ENCODE results near the gene OMP. TPM values are rescaled to one million over a fixed set of nuclear protein-coding genes. Genes with fewer than 3 reads are reported as not detected.
A peak's percentile ranks its signal among the peaks of the same experiment; 100 is the strongest.
"Not testable (repeated sequence)": the region's sequence is repeated elsewhere in the genome, so short reads cannot be mapped to it uniquely, and the experiment has no call there.

OMP gene
- 0.47 TPM in 1 of 2 replicates, not detected in the other for total RNA-seq

- DNase-seq, result no peak
Measured at GRCh38 chr11:77102246-77103210, at the start of gene OMP. OMP (plus strand) TSS chr11:77102840; CDS start chr11:77102840, 0 bp downstream.

GRCh38 chr11:77053217-77054015 is 49.2 kb upstream of the OMP start:
- DNase-seq, result no peak

- no peak for DNase-seq
Measured at GRCh38 chr11:77054084-77054483, 48.6 kb upstream of the OMP start.

GRCh38 chr11:77055101-77055561 is 47.5 kb upstream of the OMP start:
- no peak for DNase-seq

- DNase-seq, result no peak
Measured at GRCh38 chr11:77055913-77056312, 46.7 kb upstream of the OMP start.

- DNase-seq, result no peak
Measured at GRCh38 chr11:77056814-77057402, 45.7 kb upstream of the OMP start.

- DNase-seq, result no peak
Measured at GRCh38 chr11:77057938-77058474, 44.6 kb upstream of the OMP start.

- DNase-seq, result no peak
Measured at GRCh38 chr11:77058900-77059299, 43.7 kb upstream of the OMP start.

GRCh38 chr11:77059806-77060205 is 42.8 kb upstream of the OMP start:
- no peak for DNase-seq

GRCh38 chr11:77060234-77060633 is 42.4 kb upstream of the OMP start:
- DNase-seq, result no peak

GRCh38 chr11:77061258-77061657 is 41.4 kb upstream of the OMP start:
- DNase-seq, result not testable (repeated sequence)

GRCh38 chr11:77062924-77063323 is 39.7 kb upstream of the OMP start:
- peak; percentile 25 for DNase-seq

GRCh38 chr11:77063407-77063806 is 39.2 kb upstream of the OMP start:
- no peak for DNase-seq

GRCh38 chr11:77063861-77064260 is 38.8 kb upstream of the OMP start:
- no peak for DNase-seq

- no peak for DNase-seq
Measured at GRCh38 chr11:77064648-77065217, 37.9 kb upstream of the OMP start.

- peak; percentile 25 for DNase-seq
Measured at GRCh38 chr11:77065878-77066228, 36.8 kb upstream of the OMP start.

- DNase-seq, result peak; percentile 96
Measured at GRCh38 chr11:77066229-77067042, 36.2 kb upstream of the OMP start, which contains the start of gene CAPN5. CAPN5 (plus strand) TSS chr11:77066971; CDS start chr11:77084887, 17,916 bp downstream.

- no peak for DNase-seq
Measured at GRCh38 chr11:77067861-77068443, 34.7 kb upstream of the OMP start.

GRCh38 chr11:77068457-77069335 is 33.9 kb upstream of the OMP start:
- DNase-seq, result no peak

Measured in dermis blood vessel endothelial cell (primary cell).